ENCODE measurements around the gene SGCD. TPM values are rescaled to one million over a fixed set of nuclear protein-coding genes. Genes with fewer than 3 reads are reported as not detected.

SGCD gene
- total RNA-seq, 2 donors from 2014 or later = not detected

- no peaks in the 10 kb centered on the region for H3K9me3 ChIP-seq (ENCODE audit: control insufficient read depth, low read length, poor library complexity, severe bottlenecking)
- no peaks in the 10 kb centered on the region for H3K4me1 Mint-ChIP-seq
- no peak overlapping the region for H3K4me3 Mint-ChIP-seq
- DNase-seq = no peak
- H3K27me3 Mint-ChIP-seq = peaks cover 31% of the 10 kb centered on the region
- peaks cover 2% of the 10 kb centered on the region for H3K36me3 Mint-ChIP-seq (ENCODE audit: low read depth)
- H3K27ac Mint-ChIP-seq = no peak overlapping the region
- ATAC-seq = no peak
Observed at GRCh38 chr5:156460471-156460870, 133.5 kb downstream of the SGCD start.

GRCh38 chr5:156466871-156467270 is 139.9 kb downstream of the SGCD start:
- no peak for DNase-seq
- no peak for ATAC-seq
- Mint-ChIP-seq H3K4me1 (no peaks in the 10 kb centered on the region), H3K4me3 (no peak overlapping the region), H3K27ac (no peak overlapping the region), H3K27me3 (peaks cover 8% of the 10 kb centered on the region), H3K36me3 (ENCODE audit: low read depth) (no peaks in the 10 kb centered on the region)
- no peaks in the 10 kb centered on the region for H3K9me3 ChIP-seq (ENCODE audit: control insufficient read depth, low read length, poor library complexity, severe bottlenecking)

DNA sequence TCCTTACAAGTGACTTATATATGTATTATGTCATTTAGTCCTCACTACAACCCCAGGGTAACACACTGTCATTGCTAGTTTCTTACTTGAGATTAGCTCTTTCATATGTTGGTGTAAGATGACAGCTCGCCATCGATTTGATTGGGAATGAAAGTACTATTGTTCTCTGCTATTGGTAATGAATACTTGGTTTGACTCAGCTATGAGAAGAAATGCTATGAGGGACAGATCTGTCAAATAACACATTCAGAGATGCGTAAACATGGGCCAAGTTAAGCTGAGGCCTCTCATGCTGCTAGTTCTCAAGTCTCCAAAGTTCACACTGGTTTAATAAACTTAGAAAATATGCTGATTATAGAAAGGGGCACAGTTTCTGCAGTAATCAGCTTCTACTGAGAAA is 142.7 kb downstream of the SGCD start:
- no peaks in the 10 kb centered on the region for H3K4me1 Mint-ChIP-seq
- H3K27me3 Mint-ChIP-seq = peaks cover 18% of the 10 kb centered on the region
- no peak for ATAC-seq
- no peak for DNase-seq
- no peaks in the 10 kb centered on the region for H3K9me3 ChIP-seq (ENCODE audit: control insufficient read depth, low read length, poor library complexity, severe bottlenecking)
- no peak overlapping the region for H3K4me3 Mint-ChIP-seq
- H3K27ac Mint-ChIP-seq = no peak overlapping the region
- no peaks in the 10 kb centered on the region for H3K36me3 Mint-ChIP-seq (ENCODE audit: low read depth)

- Mint-ChIP-seq H3K27me3 (peaks cover 23% of the 10 kb centered on the region), H3K27ac (no peak overlapping the region)
- ATAC-seq = no peak
Observed at GRCh38 chr5:156471893-156472292, 144.9 kb downstream of the SGCD start.

GRCh38 chr5:156473269-156473908 is 146.4 kb downstream of the SGCD start:
- no peak for DNase-seq
- Mint-ChIP-seq H3K4me3 (no peak overlapping the region), H3K27me3 (peaks cover 23% of the 10 kb centered on the region), H3K27ac (no peak overlapping the region), H3K4me1 (no peaks in the 10 kb centered on the region), H3K36me3 (ENCODE audit: low read depth) (peaks cover 2% of the 10 kb centered on the region)
- ATAC-seq = no peak
- no peaks in the 10 kb centered on the region for H3K9me3 ChIP-seq (ENCODE audit: control insufficient read depth, low read length, poor library complexity, severe bottlenecking)

More at GRCh38 chr5:156471893-156472292, 144.9 kb downstream of the SGCD start:
- no peaks in the 10 kb centered on the region for H3K9me3 ChIP-seq (ENCODE audit: control insufficient read depth, low read length, poor library complexity, severe bottlenecking)
- peaks cover 2% of the 10 kb centered on the region for H3K36me3 Mint-ChIP-seq (ENCODE audit: low read depth)
- no peaks in the 10 kb centered on the region for H3K4me1 Mint-ChIP-seq
- H3K4me3 Mint-ChIP-seq = no peak overlapping the region
- no peak for DNase-seq

DNA sequence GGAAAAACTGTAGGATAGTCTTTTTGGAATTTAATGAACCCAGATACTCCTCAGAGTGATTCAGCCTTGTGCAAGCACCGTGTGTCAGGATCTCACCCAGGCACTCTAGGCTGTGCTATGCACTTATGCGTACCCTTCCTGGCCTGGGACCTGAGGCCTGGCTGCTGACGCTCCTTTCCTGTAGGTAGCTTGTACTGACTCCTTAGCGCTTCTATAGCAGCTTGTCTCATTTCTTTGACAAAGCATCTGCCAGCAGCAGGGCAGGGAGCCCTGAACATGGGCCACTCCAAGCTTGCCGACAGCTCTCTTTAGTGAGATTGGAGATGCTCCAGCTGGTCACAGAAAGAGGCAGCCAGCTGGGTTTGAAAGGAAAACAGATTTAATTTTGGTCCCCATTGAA is 147.3 kb downstream of the SGCD start:
- peaks cover 2% of the 10 kb centered on the region for H3K36me3 Mint-ChIP-seq (ENCODE audit: low read depth)
- DNase-seq (no peak), ATAC-seq (no peak)
- no peaks in the 10 kb centered on the region for H3K9me3 ChIP-seq (ENCODE audit: control insufficient read depth, low read length, poor library complexity, severe bottlenecking)
- H3K27ac Mint-ChIP-seq = no peak overlapping the region
- peaks cover 23% of the 10 kb centered on the region for H3K27me3 Mint-ChIP-seq
- no peak overlapping the region for H3K4me3 Mint-ChIP-seq
- no peaks in the 10 kb centered on the region for H3K4me1 Mint-ChIP-seq

DNA sequence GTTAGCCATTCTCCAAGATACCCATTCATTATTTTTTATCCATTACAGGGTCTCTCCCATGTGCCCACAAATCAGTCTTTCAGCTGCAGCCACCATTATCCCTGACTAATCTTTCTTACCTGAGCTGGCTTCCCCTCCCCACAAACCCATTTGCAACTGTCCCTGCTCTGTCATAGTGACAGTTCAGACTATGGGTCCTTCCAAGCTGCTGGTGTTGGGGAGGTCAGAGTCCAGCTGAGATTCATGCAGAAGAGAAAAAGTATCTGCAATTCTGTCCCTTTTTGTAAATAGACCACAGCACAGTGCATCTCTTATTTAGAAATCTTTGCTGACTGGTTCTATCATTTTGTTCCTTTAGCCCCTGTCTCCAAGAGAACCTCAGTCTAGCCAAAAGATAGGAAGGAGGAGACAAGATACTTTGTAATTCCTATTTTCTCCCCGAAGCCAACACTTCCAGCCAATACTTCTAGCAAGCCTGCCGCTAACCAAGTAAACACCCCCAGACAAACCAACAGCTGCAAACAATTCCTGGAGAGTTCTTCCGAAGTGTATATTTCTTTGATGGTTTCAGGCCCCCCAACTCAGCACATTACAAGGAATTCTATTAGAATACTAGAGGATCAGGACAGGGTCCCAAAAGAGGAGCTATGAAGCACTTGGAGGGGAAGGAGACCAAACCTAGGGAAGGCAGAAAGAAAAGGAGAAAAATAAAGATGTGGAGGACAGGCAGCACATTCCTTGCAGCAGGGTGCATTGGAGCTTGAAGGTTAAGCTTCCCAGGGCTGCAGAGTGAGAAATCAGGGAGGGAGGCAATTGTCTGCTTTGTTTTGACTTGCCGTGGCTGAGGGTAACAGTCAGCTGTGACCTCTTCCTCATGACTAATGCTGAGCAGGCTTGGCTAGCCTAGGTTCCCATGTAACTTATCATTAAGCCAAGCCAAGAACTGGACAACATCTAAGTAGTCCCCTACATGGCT is 148.5 kb downstream of the SGCD start:
- no peak for DNase-seq
- H3K4me3 Mint-ChIP-seq = no peak overlapping the region
- H3K27me3 Mint-ChIP-seq = peaks cover 24% of the 10 kb centered on the region
- no peak for ATAC-seq
- H3K4me1 Mint-ChIP-seq = no peaks in the 10 kb centered on the region
- no peak overlapping the region for H3K27ac Mint-ChIP-seq
- H3K9me3 ChIP-seq (ENCODE audit: control insufficient read depth, low read length, poor library complexity, severe bottlenecking) = no peaks in the 10 kb centered on the region
- H3K36me3 Mint-ChIP-seq (ENCODE audit: low read depth) = peaks cover 2% of the 10 kb centered on the region

DNA sequence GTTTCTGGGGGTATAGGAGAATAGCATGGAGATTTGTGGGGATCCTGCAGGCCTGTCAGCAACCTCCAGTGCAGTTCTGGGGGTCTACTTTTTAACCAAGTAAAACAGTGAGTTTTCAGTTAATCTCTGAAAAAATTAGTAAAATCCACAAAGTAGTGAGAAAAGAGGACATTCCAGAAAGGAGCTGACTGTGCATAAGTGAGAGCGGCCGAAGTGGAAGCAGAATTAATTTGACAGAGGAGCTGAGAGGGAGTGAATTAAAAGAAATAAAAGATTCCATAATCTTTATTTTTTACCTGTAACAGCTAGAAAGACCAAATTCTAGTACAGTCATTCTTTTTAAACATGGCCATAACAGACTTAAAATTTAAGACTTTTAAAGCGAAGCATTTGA is 149.2 kb downstream of the SGCD start:
- no peak overlapping the region for H3K27ac Mint-ChIP-seq
- H3K36me3 Mint-ChIP-seq (ENCODE audit: low read depth) = peaks cover 2% of the 10 kb centered on the region
- no peak overlapping the region for H3K4me3 Mint-ChIP-seq
- no peaks in the 10 kb centered on the region for H3K9me3 ChIP-seq (ENCODE audit: control insufficient read depth, low read length, poor library complexity, severe bottlenecking)
- DNase-seq (no peak), ATAC-seq (no peak)
- peaks cover 31% of the 10 kb centered on the region for H3K27me3 Mint-ChIP-seq
- H3K4me1 Mint-ChIP-seq = no peaks in the 10 kb centered on the region

DNA sequence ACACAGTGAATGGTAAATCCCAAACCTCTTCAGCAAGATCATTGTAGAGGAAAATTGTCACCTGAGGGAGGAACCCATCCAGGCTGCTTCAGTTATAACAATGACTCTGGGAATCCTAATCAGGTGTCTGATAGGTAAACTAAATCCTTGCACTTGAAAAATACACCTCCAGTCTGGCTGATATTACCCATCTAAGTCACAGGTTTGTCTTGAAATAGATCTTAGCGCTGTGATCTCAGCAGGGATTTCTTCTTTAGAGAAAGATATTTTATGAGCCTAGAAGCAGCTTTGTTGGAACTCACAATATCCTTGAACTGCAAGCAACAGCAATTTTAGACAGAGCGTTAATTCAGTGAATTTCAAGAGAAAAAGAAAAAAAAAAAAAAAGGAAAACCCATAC is 149.7 kb downstream of the SGCD start:
- ATAC-seq (no peak), DNase-seq (no peak)
- Mint-ChIP-seq H3K4me1 (no peaks in the 10 kb centered on the region), H3K27ac (no peak overlapping the region), H3K4me3 (no peak overlapping the region), H3K36me3 (ENCODE audit: low read depth) (peaks cover 2% of the 10 kb centered on the region), H3K27me3 (peaks cover 36% of the 10 kb centered on the region)
- H3K9me3 ChIP-seq (ENCODE audit: control insufficient read depth, low read length, poor library complexity, severe bottlenecking) = no peaks in the 10 kb centered on the region

DNA sequence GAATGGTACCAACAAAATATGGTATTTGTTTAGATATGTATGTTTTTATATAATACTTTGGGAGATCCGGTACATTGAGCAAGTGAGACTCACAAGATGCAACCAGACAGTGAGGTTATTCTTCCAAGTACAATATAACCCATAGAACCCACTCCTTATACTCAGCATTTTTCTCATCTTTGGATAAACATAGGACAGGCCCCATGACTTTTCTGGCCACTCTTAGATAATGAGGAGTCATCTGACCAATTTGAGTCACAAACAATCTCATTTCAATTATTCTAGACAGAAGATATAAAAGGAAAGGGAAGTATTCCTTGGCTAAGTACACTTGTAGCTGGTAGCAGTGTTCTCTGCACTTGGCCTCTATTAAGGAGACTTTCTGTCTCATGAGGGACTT is 150.2 kb downstream of the SGCD start:
- Mint-ChIP-seq H3K4me3 (no peak overlapping the region), H3K36me3 (ENCODE audit: low read depth) (peaks cover 2% of the 10 kb centered on the region), H3K4me1 (no peaks in the 10 kb centered on the region), H3K27ac (no peak overlapping the region), H3K27me3 (peaks cover 42% of the 10 kb centered on the region)
- no peak for ATAC-seq
- H3K9me3 ChIP-seq (ENCODE audit: control insufficient read depth, low read length, poor library complexity, severe bottlenecking) = no peaks in the 10 kb centered on the region
- no peak for DNase-seq

DNA sequence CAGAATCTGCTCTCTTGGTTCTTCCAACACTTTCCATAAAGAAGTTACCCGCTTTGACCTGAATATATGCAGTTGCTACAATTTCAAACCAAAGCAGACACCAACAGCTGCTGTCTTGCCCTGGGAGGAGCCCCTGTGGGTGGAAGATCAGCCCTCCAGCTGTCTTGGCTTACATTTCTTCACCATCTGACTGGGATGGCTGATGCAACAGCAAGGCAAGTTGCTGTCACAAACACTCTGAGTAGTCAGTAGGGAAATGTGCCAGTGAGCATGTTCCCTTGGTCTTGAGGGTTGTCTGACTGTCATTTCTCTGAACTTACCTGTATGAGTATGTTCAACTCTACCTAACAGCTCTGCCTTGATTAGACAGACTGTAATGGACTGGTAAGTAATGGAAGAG is 152.9 kb downstream of the SGCD start:
- Mint-ChIP-seq H3K4me1 (no peaks in the 10 kb centered on the region), H3K4me3 (no peak overlapping the region), H3K36me3 (ENCODE audit: low read depth) (peaks cover 2% of the 10 kb centered on the region), H3K27me3 (peaks cover 32% of the 10 kb centered on the region), H3K27ac (no peak overlapping the region)
- no peaks in the 10 kb centered on the region for H3K9me3 ChIP-seq (ENCODE audit: control insufficient read depth, low read length, poor library complexity, severe bottlenecking)
- no peak for DNase-seq
- no peak for ATAC-seq

GRCh38 chr5:156481741-156482140 is 154.8 kb downstream of the SGCD start:
- Mint-ChIP-seq H3K4me3 (no peak overlapping the region), H3K27me3 (peaks cover 19% of the 10 kb centered on the region)
- DNase-seq = no peak

GRCh38 chr5:156482818-156483217 is 155.9 kb downstream of the SGCD start:
- H3K9me3 ChIP-seq (ENCODE audit: control insufficient read depth, low read length, poor library complexity, severe bottlenecking) = no peaks in the 10 kb centered on the region
- no peak for DNase-seq
- Mint-ChIP-seq H3K4me1 (no peaks in the 10 kb centered on the region), H3K27me3 (peaks cover 19% of the 10 kb centered on the region), H3K27ac (no peak overlapping the region), H3K36me3 (ENCODE audit: low read depth) (no peaks in the 10 kb centered on the region), H3K4me3 (no peak overlapping the region)
- no peak for ATAC-seq

More at GRCh38 chr5:156481741-156482140, 154.8 kb downstream of the SGCD start:
- H3K9me3 ChIP-seq (ENCODE audit: control insufficient read depth, low read length, poor library complexity, severe bottlenecking) = no peaks in the 10 kb centered on the region
- Mint-ChIP-seq H3K36me3 (ENCODE audit: low read depth) (no peaks in the 10 kb centered on the region), H3K27ac (no peak overlapping the region), H3K4me1 (no peaks in the 10 kb centered on the region)
- ATAC-seq = no peak
